ENCODE measurements around the gene LTBP3.

LTBP3 gene

GRCh38 chr11:65493367-65494176, 64.6 kb downstream of the LTBP3 start:
- H3K4me3 ChIP-seq (replicated peaks; ENCODE audit: low read depth, low read length) = no peak overlapping the region
- DNase-seq (ENCODE audit: extremely low read depth, low read depth) = no peak
- TF ChIP-seq CTCF (IDR thresholded peaks at IDR 0.05; ENCODE audit: low read depth, low read length, missing control alignments) = no peak

- DNase-seq (ENCODE audit: extremely low read depth, low read depth) = no peak
- H3K4me3 ChIP-seq (replicated peaks; ENCODE audit: low read depth, low read length) = no peak overlapping the region
- TF ChIP-seq CTCF (IDR thresholded peaks at IDR 0.05; ENCODE audit: low read depth, low read length, missing control alignments) = no peak
These were observed 65.4 kb downstream of the LTBP3 start for GRCh38 chr11:65492637-65493366.

- no peak overlapping the region for H3K4me3 ChIP-seq (replicated peaks; ENCODE audit: low read depth, low read length)
- no peak for TF ChIP-seq CTCF (IDR thresholded peaks at IDR 0.05; ENCODE audit: low read depth, low read length, missing control alignments)
- no peak for DNase-seq (ENCODE audit: extremely low read depth, low read depth)
These were observed 65.8 kb downstream of the LTBP3 start for GRCh38 chr11:65492387-65492636.

GRCh38 chr11:65491614-65492386, 66.4 kb downstream of the LTBP3 start:
- TF ChIP-seq CTCF (IDR thresholded peaks at IDR 0.05; ENCODE audit: low read depth, low read length, missing control alignments) = no peak
- no peak for DNase-seq (ENCODE audit: extremely low read depth, low read depth)
- no peak overlapping the region for H3K4me3 ChIP-seq (replicated peaks; ENCODE audit: low read depth, low read length)

- TF ChIP-seq CTCF (IDR thresholded peaks at IDR 0.05; ENCODE audit: low read depth, low read length, missing control alignments) = no peak
- DNase-seq (ENCODE audit: extremely low read depth, low read depth) = no peak
- H3K4me3 ChIP-seq (replicated peaks; ENCODE audit: low read depth, low read length) = no peak overlapping the region
These were observed 67.0 kb downstream of the LTBP3 start for GRCh38 chr11:65491163-65491465.

GRCh38 chr11:65489706-65490320, 68.3 kb downstream of the LTBP3 start:
- H3K4me3 ChIP-seq (replicated peaks; ENCODE audit: low read depth, low read length) = no peak overlapping the region
- no peak for DNase-seq (ENCODE audit: extremely low read depth, low read depth)
- TF ChIP-seq CTCF (IDR thresholded peaks at IDR 0.05; ENCODE audit: low read depth, low read length, missing control alignments) = no peak
